Stimulated activated CD4-positive, alpha-beta T cell treated with anti-CD3 and anti-CD28 coated beads, Interleukin-1b, Interleukin-23, amount 100 ng/mL, for 1 hour (primary cell): Measurements from ENCODE around the gene PML.
"Not testable (repeated sequence)": the region's sequence is repeated elsewhere in the genome, so short reads cannot be mapped to it uniquely, and the experiment has no call there.

Experiments
- DNase-seq, 2 donors: peaks; one replicate each; pipeline ENCODE4 v3.0.0-alpha.2; 2020; ENCODE audit warnings: low read depth in 2 of 2

The PML gene

GRCh38 chr15:74060251-74060650 is 65.7 kb downstream of the PML start:
- DNase-seq, result no peak

DNA sequence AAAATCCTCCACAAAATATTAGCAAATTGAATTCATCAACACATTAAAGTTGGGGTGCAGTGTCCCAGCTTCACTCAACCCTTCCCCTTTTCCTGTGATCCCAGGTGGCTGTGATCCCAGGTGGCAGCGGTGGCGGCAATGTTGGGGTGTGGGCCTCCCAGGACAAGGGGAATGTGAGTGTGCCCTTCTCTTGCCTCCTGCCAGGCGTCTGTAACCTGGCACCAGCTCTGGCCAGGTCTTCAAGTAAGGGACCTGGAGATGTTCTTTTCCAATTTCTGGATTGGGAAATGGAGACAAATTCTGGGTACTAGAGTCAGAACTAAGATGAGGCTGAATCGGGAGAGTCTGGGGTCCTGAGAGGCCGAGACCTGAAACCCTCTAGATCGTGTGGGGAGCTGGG is 67.7 kb downstream of the PML start:
- no peak for DNase-seq

DNA sequence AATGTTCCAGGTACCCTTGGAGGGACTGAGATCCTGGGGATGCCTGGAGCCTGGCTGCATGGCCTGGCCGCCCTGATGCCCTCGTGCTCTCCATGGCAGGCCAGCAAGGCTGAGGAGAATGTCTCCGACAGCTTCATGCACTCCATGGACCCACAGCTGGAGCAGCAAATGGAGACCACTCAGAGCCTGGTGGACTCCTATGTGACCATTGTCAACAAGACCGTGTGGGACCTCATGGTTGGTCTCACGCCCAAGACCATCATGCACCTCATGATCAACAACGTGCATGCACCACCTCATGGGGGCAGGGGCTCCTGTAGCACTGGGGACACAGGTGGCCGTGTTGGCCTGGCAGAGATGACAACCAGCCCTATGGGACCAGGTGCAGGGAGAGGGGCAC is 68.2 kb downstream of the PML start:
- DNase-seq, result no peak

DNA sequence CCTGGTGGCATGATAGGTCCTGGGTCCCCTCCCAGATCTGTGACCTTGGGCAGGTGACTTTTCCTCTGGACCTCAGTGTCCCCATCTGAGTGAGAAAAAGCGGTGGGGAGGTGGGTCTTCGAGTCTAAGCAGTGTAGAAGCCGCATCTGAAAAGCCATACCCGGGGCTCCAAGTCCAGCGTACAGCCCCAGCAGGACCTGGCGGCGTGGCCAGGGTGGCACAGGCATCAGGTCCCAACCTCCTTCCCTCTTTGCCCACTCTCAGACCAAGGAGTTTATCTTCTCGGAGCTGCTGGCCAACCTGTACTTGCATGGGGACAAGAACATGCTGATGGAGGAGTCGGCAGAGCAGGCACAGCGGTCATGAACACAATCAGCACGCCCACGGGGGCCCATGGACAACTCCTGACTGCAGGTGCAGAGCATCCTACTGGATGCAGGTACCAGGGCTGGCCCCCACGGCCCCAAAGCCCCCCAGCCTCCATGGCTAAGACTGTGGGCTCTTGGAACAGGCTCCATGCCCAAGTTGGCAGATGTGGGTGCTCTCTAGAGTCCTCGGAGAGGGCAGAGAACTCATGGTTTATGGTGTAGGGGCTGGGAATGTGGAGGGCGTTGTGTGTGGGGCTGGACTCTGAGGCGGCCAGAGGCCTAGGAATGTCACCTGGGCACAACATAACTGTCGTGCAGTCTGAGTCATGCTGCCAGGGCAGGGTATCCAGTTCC is 69.1 kb downstream of the PML start:
- DNase-seq, result not testable (repeated sequence)

- DNase-seq, result not testable (repeated sequence)
Observed at GRCh38 chr15:74064183-74064582, 69.7 kb downstream of the PML start.

- DNase-seq, result not testable (repeated sequence)
Observed at GRCh38 chr15:74064822-74065221, 70.3 kb downstream of the PML start.

- DNase-seq, result peak; percentile 9 to 23
Observed at GRCh38 chr15:74065684-74066411, 71.3 kb downstream of the PML start.

DNA sequence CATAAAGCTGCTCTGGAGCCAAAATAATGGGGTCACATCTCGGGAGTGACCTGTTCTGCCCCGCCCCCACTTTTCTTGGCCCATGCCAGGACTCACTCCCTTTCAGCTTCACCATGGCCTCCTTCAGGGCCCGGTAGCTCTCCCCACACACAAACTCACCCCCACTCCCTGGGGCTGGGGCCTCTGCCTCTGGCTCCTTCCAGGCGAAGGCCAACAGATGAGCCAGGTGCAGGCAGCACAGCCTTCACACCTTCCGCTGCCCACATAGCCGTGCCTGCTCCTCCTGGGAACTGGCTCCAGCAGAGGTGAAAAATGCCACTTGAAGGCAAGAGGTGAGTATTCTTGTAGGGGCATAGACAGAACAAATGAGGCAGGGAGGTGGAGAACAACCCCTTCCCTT is 77.1 kb downstream of the PML start:
- DNase-seq, result not testable (repeated sequence)

DNA sequence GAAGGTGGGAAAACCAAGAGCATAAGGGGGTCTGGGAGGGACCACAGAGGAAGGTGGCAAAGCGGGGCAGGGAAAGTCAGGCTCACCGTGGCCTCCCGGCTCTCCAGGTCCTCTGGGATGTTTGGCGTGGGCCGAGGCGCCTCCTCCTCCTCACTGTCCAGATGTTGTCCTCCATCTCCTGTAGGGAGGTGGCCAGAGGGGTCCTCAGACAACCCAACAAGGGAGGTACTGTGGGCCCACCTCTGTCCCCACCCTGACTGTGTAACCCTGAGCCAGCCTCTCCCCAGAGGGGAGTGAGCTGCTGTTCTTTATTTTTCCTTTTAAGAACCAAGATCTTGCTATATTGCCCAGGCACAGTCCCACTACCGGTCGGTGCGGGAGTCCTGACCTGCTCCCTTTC is 77.6 kb downstream of the PML start:
- DNase-seq, result not testable (repeated sequence)

GRCh38 chr15:74072614-74073337 is 78.3 kb downstream of the PML start:
- not testable (repeated sequence) for DNase-seq

DNA sequence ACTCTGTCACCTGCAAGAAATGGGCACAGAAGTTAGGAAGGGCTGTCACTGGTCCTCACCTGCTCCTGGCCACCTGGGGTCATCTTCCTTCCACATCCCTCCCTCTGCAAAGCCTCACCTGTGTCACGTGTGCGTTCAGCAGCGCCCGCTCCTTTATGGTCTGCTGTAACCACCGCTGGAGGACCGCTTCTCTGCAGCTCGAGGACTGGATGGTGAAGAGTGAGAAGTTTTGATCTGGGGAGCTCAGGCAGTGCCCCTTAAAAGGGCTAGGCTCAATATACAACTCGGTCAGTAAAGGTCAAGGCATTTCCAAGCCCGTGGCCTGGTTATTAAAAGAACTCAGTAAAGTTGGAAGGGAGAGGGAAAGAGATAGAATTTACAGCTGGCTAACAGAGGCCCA is 81.3 kb downstream of the PML start:
- not testable (repeated sequence) for DNase-seq

DNA sequence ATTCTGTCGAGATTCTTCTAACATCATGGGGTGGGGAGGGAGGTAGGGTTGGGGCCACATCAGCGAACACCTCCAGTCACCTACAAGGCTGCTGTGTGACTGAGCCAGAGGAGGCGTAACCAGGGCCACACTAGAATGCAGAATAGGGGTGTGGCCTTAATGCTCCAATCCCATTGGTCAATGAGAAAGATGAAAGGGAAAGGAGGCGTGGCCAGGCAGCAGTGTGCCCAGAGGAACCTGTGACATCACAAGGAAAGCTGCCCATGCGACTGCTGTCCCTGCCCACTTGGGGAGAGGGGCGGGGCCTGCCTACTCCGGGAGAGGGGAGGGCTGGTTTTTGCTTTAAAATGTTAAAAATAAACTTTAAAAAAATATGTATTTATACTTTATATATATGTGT is 87.9 kb downstream of the PML start, which contains the start of gene GOLGA6A:
Gene GOLGA6A, minus strand, starts transcription at position 101 of the 400 bp plus-strand sequence. Its CDS starts 41 bp downstream, at position 60.
- not testable (repeated sequence) for DNase-seq

DNA sequence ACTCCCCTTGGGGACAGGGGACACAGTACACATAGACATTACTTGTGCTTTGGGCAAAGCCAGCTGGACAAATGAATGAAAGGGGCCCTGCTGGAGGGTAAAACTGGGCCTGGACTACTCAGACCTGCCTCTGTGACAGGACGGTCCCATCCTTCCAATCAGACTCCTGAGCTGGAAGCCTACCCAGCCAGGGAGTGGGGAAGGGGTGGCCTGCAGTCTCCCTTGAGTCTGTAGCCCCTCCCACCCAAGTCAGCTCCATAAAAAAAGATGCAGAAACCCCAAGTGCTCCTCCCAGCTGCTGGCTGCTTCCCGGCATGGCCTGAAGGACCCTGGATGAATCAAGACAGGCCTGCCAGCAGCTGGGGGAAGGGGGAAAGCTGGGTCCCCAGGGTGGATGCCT is 100.1 kb downstream of the PML start:
- not testable (repeated sequence) for DNase-seq

DNA sequence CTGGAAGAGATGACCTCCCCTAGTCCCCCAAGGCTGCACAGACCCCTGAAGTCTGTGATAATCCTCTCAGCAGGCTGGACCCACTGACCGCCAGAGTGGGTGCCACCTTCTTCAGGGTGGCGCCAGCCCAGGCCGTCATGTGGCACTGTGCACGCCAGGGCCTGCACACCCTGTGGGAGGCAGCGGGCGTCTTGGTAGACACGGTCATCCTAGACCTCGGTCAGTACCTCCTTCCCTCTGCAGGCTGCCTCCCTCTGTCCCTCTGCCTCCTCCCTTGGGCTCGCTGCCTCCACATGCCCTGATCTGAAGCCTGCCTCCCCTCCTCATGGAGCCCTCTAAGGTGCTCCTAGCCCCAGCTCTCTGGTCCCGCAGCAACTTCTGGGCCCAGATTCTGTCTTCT is 101.1 kb downstream of the PML start:
- DNase-seq, result not testable (repeated sequence)

DNA sequence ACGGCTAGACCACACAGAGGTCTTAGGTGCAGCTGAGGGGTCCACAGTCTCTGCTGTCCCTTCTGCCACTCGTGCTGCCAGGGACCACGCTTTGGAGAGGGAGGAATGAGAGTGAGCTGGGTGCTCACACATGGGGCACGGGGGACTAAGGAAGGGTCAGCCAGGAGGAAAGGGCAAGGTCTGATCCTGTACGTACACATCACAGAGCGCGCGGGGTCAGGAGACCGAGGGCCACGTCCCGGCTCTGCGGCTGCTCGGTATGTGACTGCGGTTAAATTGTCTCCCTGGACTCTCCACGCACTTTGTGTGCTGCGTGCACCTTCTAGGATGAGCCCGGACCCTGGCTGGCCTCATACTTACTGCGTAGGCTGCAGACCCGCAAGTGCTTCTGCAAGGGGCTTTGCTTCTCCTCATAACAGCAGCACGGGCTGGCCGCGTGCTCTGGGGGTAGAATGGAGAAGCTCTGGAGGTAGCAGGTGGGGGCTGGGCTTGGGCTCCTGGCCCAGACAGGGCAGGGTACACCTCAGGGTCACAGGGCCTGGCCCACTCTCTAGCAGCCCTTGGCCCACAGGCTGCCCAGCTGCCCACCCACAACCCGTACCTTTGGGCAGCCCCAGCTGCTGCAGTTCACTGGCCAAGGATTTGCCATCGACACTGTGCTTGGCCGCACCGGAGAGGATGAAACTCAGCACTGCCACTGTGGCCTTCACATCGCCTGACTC is 102.4 kb downstream of the PML start:
- not testable (repeated sequence) for DNase-seq
